HG02759 (cell line): Measurements from ENCODE around the gene GPR179.
"Not testable (repeated sequence)": the region's sequence is repeated elsewhere in the genome, so short reads cannot be mapped to it uniquely, and the experiment has no call there.

Source experiments
- ATAC-seq: cut with Tn5 transposase; IDR thresholded peaks from one replicate; pipeline ENCODE4 v1.9.1; 2021; ENCODE audit warnings: mild to moderate bottlenecking, moderate library complexity; ENCODE audit not compliant: unreplicated experiment

The GPR179 gene

DNA sequence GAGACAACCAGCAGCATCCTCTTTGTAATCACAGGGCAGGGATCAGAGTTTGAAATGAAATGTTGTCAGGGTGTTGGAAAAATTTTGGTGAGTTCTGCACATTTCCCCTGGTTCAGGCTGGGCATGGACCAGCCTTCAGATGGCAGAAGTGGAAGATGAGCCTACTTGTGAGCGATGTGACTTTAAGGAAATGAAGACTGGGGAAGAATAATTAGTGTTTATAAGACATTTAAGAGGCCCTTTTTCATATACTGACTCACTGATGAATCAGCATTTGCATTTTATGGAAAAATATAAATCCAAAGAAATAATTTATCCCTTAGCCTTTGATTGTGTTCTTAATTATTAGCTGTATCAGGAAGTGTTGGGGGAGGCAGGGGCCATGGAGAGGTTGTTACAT, 20.9 kb downstream of the GPR179 start:
- no peak for ATAC-seq

DNA sequence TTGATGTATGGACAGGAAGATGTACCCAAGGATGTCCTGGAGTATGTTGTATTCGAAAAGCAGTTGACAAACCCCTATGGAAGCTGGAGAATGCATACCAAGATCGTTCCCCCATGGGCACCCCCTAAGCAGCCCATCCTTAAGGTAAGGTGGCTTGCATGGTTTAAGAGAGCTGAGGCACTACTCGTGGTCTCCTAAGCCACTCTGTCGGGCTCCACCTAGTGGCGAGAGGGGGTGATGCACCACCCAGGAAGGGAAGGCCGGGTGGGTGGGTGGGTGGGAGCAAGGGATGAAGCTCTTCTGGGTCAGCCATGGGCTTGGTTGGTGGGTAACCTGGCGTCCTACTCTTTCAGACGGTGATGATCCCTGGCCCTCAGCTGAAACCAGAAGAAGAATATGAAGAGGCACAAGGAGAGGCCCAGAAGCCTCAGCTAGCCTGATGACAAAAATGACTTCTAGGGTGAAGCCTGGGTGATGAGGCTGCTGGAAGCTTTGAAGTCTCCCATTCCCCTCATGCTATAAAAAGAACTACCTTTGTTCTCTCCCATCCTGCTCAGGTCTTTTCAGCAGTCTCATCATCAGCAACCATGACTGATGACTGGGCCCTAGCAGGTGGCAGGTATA, 21.5 kb downstream of the GPR179 start:
- no peak for ATAC-seq

DNA sequence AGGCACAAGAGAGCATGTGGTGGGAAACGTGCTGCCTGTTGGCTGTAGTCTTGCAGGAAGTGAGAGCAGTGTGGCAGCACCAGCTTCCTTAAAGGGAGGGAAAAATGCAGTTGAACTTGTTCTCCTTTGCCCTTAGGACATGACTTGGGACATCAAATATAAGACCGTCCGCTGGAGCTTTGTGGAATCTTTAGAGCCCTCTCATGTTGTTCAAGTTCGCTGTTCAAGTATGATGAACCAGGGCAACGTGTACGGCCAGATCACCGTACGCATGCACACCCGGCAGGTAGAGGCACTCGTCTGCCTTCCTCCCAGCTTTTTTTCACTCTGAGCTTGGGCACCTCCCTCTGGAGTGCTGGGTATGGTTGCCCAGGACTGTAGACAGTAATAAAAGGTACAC, 23.3 kb downstream of the GPR179 start:
- ATAC-seq = no peak

DNA sequence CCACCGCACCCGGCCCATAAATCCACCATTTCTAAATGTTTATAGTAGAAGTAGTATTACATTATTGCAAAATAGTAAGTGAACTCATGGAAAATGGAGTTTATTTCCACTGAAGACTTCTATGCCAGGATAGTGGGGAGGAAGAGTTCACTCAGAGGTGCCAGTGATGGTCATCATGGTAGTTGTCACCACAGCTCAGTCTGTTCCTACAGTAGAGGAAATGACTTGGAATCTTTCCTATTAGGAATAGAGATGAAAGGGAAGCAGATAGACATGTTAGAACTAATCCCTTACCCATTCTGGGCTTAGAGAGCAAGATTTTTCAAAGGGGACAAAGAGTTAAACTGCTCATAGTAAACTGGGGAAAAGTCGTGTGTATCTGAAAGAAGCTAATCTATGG, 26.7 kb downstream of the GPR179 start:
- no peak for ATAC-seq

DNA sequence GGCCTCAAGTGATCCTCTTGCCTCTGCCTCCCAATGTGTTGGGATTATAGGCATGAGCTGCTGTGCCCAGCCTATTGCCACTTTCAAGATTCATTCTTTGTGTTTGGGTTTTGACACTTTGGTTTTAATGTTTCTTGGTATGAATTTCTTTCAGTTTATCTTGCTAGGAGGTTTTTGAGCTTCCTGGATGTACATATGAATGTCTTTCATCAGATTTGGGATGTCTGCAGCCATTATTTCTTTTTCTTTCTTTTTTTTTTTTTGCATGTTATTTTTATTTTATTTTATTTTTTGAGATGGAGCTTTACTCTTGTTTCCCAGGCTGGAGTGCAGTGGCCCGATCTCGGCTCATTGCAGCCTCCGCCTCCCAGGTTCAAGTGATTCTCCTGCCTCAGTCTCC, 28.3 kb downstream of the GPR179 start:
- ATAC-seq = no peak

DNA sequence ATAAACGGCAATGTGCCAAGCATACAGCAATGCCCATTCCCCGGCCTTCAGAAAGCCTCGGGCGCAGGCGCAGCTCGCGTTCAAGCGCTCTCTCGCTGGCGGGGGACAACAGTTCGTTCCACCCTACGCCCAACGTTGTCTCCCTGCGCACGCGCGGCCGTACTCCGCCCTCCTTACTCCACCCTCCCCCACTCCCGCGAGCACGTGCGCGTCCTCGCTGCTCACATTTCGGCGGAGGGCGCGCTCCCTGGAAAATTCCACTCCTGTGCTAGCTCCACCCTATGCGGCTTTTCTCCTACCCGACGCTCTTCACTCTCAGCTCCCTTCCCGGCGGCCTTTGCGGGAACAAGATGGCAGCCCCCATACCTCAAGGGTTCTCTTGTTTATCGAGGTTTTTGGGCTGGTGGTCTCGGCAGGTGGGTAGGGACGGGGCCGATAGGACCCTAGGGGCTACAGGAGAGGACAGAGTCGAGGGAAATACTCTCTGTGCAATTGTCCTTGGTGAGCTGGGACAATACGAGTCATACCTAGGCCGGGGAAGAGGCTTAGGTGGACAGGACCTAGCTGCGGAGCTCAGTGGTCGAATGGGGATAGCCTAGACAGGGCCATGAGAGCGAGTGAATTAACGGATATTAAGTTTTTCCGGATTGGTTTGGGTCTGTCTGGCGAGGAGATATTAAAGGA, 46.8 kb downstream of the GPR179 start, which contains the start of gene MRPL45:
TSS of gene MRPL45 (plus strand) at position 335 of the 684 bp plus-strand sequence. CDS start at position 351, 16 bp downstream.
- peak; percentile 98 for ATAC-seq

DNA sequence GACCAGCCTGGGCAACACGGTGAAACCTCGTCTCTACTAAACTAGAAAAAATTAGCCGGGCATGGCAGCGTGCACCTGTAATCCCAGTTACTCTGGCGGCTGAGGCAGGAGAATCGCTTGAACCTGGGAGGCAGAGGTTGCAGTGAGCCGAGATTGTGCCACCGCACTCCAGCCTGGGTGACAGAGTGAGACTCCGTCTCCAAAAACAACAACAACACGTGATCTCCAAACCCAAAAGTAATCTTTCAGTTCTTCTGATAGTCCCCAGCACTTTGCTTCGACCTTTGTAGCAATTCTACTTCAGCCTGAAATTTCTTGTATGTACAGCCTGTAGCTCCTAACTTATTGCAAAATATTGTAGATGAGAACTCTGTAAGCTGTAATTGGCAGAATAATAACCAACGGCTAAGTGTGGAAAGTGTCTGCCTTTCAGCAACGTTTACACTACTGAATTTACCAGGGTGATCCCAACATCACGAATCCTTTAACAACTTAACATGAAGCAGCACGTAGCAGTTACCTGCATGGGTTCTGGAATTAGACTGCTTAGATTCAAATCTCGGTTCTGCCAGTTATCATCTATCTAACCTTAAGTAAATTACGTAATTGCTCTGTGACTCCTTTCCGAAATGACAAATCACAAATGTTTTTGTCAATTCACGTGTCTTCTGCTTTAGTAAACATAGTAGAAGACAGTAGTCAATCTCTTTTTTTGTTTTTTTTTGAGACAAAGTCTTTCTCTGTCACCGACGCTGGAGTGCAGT, 48.0 kb downstream of the GPR179 start:
- not testable (repeated sequence) for ATAC-seq

DNA sequence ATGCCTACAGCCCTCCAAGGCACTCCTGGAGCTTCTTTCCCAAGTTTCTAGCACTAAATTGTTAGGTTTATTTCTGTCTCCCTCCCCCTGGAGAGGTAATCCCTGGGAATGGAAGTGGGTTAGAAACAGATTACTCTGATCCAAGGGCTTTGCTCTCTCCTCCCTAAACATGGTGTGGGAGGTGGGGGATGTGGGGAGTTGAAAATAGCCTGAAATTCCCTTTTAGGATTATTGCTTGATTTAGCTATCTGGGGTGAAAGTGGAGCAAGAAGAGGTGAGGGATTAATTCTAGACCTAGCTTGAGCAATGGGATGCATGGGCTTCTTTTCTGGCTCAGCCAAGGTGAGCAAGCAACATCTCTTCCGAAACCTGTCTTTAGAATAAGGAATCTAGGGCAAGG, 54.0 kb downstream of the GPR179 start:
- ATAC-seq = not testable (repeated sequence)

DNA sequence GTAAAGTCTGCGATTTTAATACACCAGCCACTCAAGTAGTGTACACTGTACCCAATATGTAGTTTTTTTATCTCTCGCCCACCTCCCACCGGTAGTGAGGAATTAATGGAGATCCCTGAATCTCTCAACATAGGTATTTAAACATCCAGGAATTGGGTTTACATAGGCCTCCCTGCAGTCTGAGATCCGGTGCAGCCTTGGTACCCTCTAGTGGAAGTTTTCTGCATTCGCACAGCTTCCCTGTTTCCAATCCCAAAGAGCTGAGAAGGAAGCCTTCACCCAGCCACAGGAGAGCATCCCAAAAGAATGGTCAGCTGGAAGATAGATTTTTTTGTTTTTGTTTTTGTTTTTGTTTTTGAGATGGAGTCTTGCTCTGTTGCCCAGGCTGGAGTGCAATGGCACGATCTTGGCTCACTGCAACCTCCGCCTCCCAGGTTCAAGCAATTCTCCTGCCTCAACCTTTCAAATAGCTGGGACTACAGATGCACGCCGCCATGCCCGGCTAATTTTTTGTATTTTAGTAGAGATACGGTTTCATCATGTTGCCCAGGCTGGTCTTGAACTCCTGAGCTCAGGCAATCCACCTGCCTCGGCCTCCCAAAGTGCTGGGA, 55.4 kb downstream of the GPR179 start:
- not testable (repeated sequence) for ATAC-seq

DNA sequence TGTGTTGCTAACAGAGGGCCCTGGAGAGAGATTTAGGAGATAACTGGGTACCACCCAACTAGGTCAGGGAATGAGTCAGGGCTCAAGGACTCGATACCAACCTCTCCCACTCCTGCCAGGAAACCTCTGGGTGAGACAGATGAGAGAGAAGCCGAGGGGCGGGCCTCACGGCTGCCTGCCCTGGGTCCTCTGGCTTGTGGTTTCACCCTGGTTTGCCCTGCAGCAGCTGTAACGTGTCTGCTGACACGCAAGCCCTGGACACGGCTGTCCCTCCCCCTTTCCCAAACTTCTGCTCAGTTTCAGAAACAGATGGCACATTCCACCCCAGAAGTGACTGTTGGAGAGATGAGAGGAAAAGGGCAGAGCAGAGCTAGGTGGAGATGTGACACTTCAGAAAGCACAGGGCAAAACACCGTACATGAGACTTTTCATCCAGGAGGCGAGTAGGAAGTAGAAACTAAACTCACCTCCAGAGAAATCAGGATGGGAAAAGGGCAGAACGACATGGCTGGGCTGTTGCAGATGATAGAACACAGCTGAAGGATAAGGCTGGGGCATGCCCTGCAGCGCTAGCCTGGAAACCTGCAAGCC, 57.2 kb downstream of the GPR179 start:
- peak; percentile 81 for ATAC-seq

DNA sequence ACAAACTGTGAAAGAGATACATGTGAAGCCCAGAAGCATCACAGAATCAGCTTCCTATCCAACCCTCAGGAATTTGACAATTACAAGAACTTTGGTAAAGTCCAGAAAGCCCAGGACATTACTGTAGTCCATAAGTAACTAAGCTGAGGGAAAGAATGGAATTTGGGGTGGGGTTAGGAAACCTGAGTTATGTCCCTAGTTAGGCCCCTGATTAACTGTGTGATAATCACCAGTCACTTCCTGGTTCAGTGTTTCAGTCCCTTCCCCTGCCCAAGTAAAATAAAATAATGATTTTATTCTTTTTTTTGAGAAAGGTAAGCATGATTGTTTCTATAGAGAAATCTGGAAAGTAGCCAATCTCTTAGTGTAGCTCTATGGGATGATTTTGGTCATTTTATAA, 57.8 kb downstream of the GPR179 start:
- not testable (repeated sequence) for ATAC-seq
